GM21737 (cell line): Measurements from ENCODE around the gene ZNF888.
"Not testable (repeated sequence)": the region's sequence is repeated elsewhere in the genome, so short reads cannot be mapped to it uniquely, and the experiment has no call there.

Experiments used
- ATAC-seq: cut with Tn5 transposase; IDR thresholded peaks from one replicate; pipeline ENCODE4 v1.9.1; 2021; ENCODE audit warnings: mild to moderate bottlenecking, moderate library complexity; ENCODE audit not compliant: unreplicated experiment

ZNF888 gene

DNA sequence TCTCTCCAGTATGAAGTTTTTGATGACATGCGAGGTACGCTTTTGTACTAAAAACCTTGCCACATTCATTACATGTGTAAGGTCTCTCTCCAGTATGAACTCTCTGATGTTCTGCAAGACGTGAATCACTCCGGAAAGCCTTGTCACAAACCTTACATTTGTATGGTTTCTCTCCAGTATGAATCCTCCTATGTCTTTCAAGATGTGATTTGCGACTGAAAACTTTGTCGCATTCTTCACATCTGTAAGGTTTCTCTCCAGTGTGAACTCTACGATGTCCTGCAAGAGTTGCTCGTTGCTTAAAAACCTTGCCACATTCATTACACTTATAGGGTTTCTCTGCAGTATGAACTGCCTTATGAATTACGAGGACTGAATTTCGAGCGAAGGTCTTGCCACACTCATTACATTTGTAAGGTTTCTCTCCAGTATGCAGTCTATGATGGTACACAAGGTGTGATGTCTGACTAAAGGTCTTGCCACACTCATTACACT lies 42.3 kb downstream of the ZNF888 start:
- no peak for ATAC-seq

DNA sequence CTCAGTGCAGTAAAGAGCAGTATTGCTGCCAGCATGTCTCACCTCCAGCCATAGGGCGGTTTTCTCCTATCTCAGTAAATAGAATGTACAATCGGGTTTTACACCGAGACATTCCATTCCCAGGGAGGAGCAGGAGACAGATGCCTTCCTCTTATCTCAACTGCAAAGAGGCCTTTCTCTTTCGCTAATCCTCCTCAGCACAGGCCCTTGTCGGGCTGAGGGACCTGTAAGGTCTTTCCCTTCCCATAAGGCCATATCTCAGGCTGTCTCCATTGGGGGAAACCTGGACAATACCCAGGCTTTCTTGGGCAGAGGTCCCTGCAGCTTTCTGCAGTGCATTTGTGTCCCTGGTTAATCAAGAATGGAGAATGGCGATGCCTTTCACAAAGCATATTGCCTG lies 50.2 kb downstream of the ZNF888 start:
- not testable (repeated sequence) for ATAC-seq

DNA sequence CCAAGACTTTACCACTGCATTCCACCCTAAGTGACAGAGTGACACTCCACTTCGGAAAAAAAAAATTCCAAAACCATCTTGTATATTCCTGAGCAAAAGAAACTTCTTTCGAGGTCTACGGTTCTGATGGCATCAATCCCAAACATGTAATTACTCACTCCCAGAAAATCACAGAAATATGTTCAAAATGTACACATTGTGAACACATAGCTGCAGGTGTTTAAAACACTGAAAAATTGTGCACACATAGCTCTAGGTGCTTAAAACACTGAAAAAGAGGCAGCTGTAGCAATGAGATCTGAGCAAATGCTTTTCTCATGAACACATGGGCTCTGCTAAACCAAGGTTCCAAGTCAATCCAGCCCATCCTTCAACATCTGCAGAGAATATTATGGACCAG lies 51.8 kb downstream of the ZNF888 start:
- no peak for ATAC-seq

DNA sequence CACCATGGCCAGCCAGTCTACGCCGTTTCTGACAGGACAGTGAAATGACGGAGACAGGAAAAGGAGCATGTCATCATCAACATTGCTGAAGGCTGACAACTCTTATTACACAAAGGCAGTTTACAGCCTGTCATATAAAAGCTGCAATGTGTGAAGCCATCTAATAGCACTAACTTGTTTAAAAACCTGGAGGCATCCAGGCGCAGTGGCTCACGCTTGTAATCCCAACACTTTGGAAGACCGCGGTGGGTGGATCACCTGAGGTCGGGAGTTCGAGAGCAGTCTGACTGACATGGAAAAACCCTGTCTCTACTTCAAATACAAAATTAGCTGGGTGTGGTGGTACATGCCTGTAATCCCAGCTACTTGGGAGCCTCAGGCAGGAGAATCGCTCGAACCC lies 55.2 kb downstream of the ZNF888 start:
- ATAC-seq: not testable (repeated sequence)

DNA sequence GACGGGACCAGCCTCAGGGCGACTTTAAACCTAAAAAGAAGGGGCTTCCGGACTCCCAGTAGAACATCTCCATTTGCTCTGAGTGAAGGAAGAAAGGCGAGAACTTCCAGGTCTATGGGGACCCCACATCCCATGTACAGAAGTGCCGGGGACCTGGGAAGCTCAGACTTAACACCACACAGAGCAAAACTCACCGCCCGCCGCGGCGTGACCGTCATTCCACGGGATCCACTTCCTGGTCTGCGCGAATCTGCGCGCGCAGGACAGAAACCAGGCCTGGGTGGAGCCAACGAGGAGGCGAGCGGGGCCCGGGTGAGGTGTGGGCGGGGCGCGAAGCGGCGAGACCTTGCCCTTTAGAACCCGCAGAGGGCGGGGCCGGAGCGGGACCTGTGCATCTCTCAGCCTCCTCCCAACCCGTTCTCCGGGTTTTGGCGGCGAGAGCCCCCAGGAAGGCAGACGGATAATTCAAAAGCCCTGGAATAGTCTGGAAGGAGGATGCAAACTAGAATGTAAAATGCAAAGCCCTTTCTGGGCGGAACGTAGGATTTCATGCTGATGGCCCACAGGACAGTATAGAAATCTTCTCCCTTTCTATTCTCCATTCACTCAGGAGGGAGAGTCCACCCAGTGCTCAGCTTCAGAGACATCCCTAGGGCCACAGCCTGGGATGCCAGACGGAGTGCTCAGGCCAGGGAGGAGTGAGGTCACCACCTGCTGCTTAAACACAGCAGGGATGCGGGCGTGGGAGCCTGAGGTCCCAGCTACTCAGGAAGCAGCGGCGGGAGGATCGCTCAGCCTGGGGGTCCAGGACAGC lies 65.6 kb downstream of the ZNF888 start, which contains the start of gene ZNF468:
ZNF468 (minus strand) TSS at position 242 of the 814 bp plus-strand sequence. CDS start 3,347 bp downstream, outside the sequence.
- ATAC-seq: peak; percentile 93

DNA sequence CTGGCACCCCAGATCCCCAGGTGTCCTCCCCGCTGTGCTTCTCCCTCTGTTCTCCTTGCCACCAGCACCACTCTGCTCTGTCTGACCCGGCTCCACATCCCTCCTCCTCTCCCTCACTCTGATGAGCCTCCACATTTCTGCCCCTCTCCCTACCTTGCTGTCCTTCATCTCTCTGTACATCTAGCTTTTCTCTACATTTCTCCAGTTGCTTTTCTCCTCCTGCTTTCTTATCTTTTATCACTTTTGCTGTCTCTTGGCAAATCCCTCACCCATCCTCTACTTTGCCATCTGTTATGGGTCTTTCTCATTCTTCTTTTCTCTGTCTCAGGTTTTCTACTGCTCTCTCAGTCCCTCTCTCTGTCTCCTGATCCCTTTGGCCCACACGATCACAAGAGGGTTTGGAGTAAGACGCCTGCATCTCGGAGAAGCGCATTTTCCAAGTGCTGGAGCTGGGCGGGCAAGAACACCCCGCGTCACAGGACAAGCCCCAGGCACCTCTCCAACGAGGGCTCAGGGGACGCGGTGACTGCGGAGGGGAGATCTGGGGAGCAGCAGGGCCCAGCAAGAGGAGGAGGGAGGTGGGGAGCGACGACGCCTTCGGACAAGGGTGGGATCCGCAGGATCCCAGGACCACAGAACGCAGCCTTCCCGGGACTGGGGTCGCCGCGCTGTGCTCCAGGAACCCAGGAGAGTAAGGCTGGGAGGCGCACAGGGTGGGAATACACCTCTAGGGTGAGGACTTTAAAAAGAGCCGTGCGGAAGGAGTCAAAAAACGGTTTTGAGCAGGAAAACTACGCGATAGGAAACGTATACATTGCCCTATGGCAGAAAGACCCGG lies 66.5 kb downstream of the ZNF888 start:
- ATAC-seq: peak; percentile 28
